ENCODE results near the gene ANKRD1.

Gene ANKRD1

DNA sequence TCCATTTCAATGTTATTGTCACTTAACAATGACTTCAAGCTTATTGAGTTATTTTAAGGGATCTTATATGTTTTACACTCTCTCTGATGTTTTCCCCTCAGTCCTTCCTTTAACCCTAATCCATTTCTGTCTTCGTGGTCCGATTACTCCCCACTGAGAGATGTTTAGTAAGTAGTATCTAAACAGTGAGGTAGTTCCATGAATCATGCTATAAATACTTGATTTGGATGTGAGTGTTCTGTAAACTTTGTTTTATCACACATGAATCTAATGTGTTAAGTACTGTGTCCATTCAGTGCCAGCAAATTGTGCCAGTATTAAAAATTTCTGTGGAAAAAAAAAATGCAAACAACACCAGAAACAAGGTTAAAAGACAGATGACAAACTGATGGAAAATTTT lies 30.5 kb downstream of the ANKRD1 start:
- in situ Hi-C loops (cut with HindIII; ENCODE audit: low pct_ligation_motif_present, low sequenced_read_pairs), result no loop called here
- Histone ChIP-seq H3K4me3 (ENCODE audit: low read depth, low read length) (no peak overlapping the region), H3K36me3 (replicated peaks) (peaks cover 15% of the 10 kb centered on the region), H3K27ac (no peak overlapping the region), H3K27me3 (replicated peaks) (no peaks in the 10 kb centered on the region)
- no peak for TF ChIP-seq CTCF (IDR thresholded peaks at IDR 0.05; ENCODE audit: low read depth, low read length, missing control alignments)
- DNase-seq, result no peak

- no peak for TF ChIP-seq CTCF (IDR thresholded peaks at IDR 0.05; ENCODE audit: low read depth, low read length, missing control alignments)
- Histone ChIP-seq H3K27me3 (replicated peaks) (no peaks in the 10 kb centered on the region), H3K36me3 (replicated peaks) (peaks cover 15% of the 10 kb centered on the region), H3K4me3 (ENCODE audit: low read depth, low read length) (no peak overlapping the region), H3K27ac (no peak overlapping the region)
- DNase-seq, result no peak
- in situ Hi-C loops (cut with HindIII; ENCODE audit: low pct_ligation_motif_present, low sequenced_read_pairs), result no loop called here
Measured at GRCh38 chr10:90889636-90890035, 31.3 kb downstream of the ANKRD1 start.

GRCh38 chr10:90888387-90888786 lies 32.5 kb downstream of the ANKRD1 start:
- DNase-seq, result no peak
- no peak for TF ChIP-seq CTCF (IDR thresholded peaks at IDR 0.05; ENCODE audit: low read depth, low read length, missing control alignments)
- peaks cover 15% of the 10 kb centered on the region for H3K36me3 ChIP-seq (replicated peaks)

GRCh38 chr10:90887555-90887954 lies 33.3 kb downstream of the ANKRD1 start:
- no peak for TF ChIP-seq CTCF (IDR thresholded peaks at IDR 0.05; ENCODE audit: low read depth, low read length, missing control alignments)
- DNase-seq, result no peak
- Histone ChIP-seq H3K27me3 (replicated peaks) (no peaks in the 10 kb centered on the region), H3K36me3 (replicated peaks) (peaks cover 15% of the 10 kb centered on the region), H3K27ac (no peak overlapping the region), H3K4me3 (ENCODE audit: low read depth, low read length) (no peak overlapping the region)
- in situ Hi-C loops (cut with HindIII; ENCODE audit: low pct_ligation_motif_present, low sequenced_read_pairs), result no loop called here

More at GRCh38 chr10:90888387-90888786, 32.5 kb downstream of the ANKRD1 start:
- in situ Hi-C loops (cut with HindIII; ENCODE audit: low pct_ligation_motif_present, low sequenced_read_pairs), result no loop called here
- H3K27me3 ChIP-seq (replicated peaks), result no peaks in the 10 kb centered on the region
- no peak overlapping the region for H3K4me3 ChIP-seq (ENCODE audit: low read depth, low read length)
- no peak overlapping the region for H3K27ac ChIP-seq

DNA sequence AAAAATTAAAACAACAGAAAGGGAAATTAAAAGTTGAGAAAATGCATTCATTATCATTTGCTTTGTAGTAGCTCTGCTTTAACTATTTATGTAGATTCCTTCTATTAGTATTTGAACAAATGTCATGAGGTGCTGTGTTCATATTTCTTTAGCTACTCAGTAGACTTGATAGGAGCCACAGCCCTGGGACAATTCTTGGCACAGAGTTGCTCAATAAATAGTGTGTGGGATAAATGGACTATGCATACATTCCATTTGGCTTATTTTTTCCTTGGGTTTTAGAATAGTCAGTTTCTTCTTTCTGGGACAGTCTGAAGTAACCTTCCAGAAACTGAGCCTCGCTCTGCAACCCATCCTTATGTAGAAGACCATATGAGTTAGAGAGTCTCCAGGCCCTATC lies 35.7 kb downstream of the ANKRD1 start:
- no peak for TF ChIP-seq CTCF (IDR thresholded peaks at IDR 0.05; ENCODE audit: low read depth, low read length, missing control alignments)
- Histone ChIP-seq H3K27ac (peak overlapping the region; percentile 20), H3K36me3 (replicated peaks) (peaks cover 15% of the 10 kb centered on the region), H3K4me3 (ENCODE audit: low read depth, low read length) (no peak overlapping the region), H3K27me3 (replicated peaks) (no peaks in the 10 kb centered on the region)
- in situ Hi-C loops (cut with HindIII; ENCODE audit: low pct_ligation_motif_present, low sequenced_read_pairs), result no loop called here
- peak; percentile 71 for DNase-seq

DNA sequence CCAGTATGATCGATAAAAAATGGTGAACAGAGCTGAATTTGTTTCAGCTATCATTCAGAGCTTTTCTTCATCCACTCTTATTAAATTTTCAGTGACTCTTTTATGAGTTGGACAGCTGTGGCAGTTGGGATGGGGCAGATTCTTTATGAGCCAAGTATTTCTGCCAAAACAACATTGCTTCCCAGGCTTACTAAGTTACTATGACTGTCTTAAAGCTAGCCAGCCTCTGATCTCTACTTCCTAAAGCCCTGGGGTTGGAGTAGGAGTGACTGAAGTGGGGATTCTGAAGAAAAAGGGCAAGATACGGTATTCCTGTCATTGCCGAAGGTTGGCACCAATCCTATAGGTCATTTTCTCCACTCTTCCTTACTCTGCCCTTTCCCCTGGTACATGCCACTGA lies 36.5 kb downstream of the ANKRD1 start:
- Histone ChIP-seq H3K4me3 (ENCODE audit: low read depth, low read length) (no peak overlapping the region), H3K36me3 (replicated peaks) (peaks cover 17% of the 10 kb centered on the region), H3K27ac (peak overlapping the region; percentile 20), H3K27me3 (replicated peaks) (no peaks in the 10 kb centered on the region)
- in situ Hi-C loops (cut with HindIII; ENCODE audit: low pct_ligation_motif_present, low sequenced_read_pairs), result no loop called here
- no peak for TF ChIP-seq CTCF (IDR thresholded peaks at IDR 0.05; ENCODE audit: low read depth, low read length, missing control alignments)
- peak; percentile 17 for DNase-seq

Data from brain microvascular endothelial cell (primary cell).